ENCODE results near the gene HEATR5A. TPM values are rescaled to one million over a fixed set of nuclear protein-coding genes. Genes with fewer than 3 reads are reported as not detected.
A peak's percentile ranks its signal among the peaks of the same experiment; 100 is the strongest.

The HEATR5A gene
- total and polyA plus RNA-seq, 2 of the 13 experiments (the other 11 are each of a cell fraction or from before 2014, with no cell fraction given), result 36.4 to 105 TPM

DNA sequence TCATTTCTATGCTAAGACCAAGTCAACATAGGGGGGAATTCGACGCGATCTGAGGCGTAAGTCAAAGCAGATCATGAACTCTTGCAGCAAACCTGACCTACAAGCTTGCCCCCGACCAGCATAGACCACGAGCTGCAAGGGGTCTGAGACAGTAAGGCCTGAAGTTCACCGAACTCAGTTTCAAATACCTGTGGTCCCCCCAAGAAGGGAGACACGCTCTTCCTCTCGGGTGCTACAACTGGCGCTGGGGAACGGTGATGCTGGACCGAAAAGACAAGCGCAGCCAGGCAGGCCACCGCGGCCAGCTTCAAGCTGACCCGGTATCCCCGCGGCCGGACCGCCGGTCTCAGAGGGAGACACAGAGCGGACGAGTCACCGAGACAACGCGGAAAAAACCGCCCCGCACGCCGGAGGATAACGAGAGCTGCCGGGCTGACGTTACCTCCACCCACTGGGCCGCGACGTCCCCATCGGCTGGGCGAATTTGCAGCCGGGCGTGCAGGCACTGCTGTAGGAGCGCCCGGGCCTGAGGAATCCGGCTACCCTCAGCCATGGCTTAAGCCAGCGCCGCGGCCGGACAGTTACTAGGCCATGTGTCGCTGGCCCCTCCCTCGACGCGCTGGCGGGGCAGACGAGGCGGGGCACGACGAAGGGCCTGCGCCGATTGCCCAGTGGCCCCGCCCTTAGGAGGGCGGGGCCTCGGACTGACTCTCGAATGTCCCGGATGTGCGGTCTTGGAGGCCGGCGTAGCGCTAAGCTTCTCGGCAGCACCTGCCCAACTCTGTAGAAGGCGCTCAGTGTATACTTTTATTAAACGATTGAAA lies 36.7 kb upstream of the HEATR5A start, which contains the start of gene DTD2 (continued):
- TF ChIP-seq ZSCAN21 (CRISPR knock-in tag; IDR thresholded peaks at IDR 0.05; ENCODE audit: borderline replicate concordance), result peak; percentile 100
- TF ChIP-seq TOE1 (CRISPR knock-in tag; IDR thresholded peaks at IDR 0.05), result peak; percentile 91; the same call in 1 of the 2 replicates
- peak; percentile 94; the same call in 1 of the 2 replicates for TF ChIP-seq SIN3A (IDR thresholded peaks at IDR 0.05; ENCODE audit: borderline replicate concordance, low read depth, low read length)
- no peak; the same call in none of the 2 replicates for TF ChIP-seq FOSL1 (CRISPR knock-in tag; IDR thresholded peaks at IDR 0.05; ENCODE audit: borderline replicate concordance)
- peak; percentile 22 to 60; a peak in 2 of 4 replicates for TF ChIP-seq EP300 (IDR thresholded peaks at IDR 0.05; ENCODE audit: low read depth in 2 of 2, low read length in 2 of 2)
- peak; percentile 83 for TF ChIP-seq EP300 (CRISPR knock-in tag; IDR thresholded peaks at IDR 0.05; ENCODE audit: borderline replicate concordance)
- TF ChIP-seq MAF1 (CRISPR knock-in tag; IDR thresholded peaks at IDR 0.05; ENCODE audit: borderline replicate concordance), result peak; percentile 98
- peak; percentile 97 for TF ChIP-seq PPARG (CRISPR knock-in tag; conservative IDR thresholded peaks at IDR 0.05)
- TF ChIP-seq, protein P1, sequence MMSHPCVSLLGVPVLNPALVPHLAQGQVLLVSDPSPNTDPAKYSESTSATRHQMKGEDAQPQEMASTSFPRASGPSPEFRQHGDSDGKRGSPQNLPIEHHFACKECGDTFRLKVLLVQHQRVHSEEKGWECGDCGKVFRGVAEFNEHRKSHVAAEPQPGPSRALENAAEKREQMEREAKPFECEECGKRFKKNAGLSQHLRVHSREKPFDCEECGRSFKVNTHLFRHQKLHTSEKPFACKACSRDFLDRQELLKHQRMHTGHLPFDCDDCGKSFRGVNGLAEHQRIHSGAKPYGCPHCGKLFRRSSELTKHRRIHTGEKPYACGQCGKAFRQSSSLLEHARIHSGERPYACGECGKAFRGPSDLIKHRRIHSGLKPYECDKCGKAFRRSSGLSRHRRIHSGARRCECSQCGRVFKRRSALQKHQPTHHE (CRISPR knock-in tag; IDR thresholded peaks at IDR 0.05; ENCODE audit: borderline replicate concordance), result peak; percentile 100; the same call in 1 of the 2 replicates
- 0 out of 2 replicates have a peak, but pooled peaks have one; percentile 60 for TF ChIP-seq PCBP1 (IDR thresholded peaks at IDR 0.05; ENCODE audit: borderline replicate concordance, low read depth, low read length)
- peak; percentile 95 for TF ChIP-seq ZNF317 (CRISPR knock-in tag; IDR thresholded peaks at IDR 0.05)
- peak; percentile 99 for TF ChIP-seq CCDC6 (CRISPR knock-in tag; IDR thresholded peaks at IDR 0.05)
- TF ChIP-seq ZNF7 (CRISPR knock-in tag; IDR thresholded peaks at IDR 0.05), result peak; percentile 72
- peak; percentile 96 for TF ChIP-seq ZNF432 (CRISPR knock-in tag; IDR thresholded peaks at IDR 0.05; ENCODE audit: borderline replicate concordance)
- no peak for TF ChIP-seq MAFF (IDR thresholded peaks at IDR 0.05; ENCODE audit: low read depth, low read length)
- TF ChIP-seq ZNF598 (CRISPR knock-in tag; IDR thresholded peaks at IDR 0.05; ENCODE audit: borderline replicate concordance), result peak; percentile 100
- TF ChIP-seq, protein P2, sequence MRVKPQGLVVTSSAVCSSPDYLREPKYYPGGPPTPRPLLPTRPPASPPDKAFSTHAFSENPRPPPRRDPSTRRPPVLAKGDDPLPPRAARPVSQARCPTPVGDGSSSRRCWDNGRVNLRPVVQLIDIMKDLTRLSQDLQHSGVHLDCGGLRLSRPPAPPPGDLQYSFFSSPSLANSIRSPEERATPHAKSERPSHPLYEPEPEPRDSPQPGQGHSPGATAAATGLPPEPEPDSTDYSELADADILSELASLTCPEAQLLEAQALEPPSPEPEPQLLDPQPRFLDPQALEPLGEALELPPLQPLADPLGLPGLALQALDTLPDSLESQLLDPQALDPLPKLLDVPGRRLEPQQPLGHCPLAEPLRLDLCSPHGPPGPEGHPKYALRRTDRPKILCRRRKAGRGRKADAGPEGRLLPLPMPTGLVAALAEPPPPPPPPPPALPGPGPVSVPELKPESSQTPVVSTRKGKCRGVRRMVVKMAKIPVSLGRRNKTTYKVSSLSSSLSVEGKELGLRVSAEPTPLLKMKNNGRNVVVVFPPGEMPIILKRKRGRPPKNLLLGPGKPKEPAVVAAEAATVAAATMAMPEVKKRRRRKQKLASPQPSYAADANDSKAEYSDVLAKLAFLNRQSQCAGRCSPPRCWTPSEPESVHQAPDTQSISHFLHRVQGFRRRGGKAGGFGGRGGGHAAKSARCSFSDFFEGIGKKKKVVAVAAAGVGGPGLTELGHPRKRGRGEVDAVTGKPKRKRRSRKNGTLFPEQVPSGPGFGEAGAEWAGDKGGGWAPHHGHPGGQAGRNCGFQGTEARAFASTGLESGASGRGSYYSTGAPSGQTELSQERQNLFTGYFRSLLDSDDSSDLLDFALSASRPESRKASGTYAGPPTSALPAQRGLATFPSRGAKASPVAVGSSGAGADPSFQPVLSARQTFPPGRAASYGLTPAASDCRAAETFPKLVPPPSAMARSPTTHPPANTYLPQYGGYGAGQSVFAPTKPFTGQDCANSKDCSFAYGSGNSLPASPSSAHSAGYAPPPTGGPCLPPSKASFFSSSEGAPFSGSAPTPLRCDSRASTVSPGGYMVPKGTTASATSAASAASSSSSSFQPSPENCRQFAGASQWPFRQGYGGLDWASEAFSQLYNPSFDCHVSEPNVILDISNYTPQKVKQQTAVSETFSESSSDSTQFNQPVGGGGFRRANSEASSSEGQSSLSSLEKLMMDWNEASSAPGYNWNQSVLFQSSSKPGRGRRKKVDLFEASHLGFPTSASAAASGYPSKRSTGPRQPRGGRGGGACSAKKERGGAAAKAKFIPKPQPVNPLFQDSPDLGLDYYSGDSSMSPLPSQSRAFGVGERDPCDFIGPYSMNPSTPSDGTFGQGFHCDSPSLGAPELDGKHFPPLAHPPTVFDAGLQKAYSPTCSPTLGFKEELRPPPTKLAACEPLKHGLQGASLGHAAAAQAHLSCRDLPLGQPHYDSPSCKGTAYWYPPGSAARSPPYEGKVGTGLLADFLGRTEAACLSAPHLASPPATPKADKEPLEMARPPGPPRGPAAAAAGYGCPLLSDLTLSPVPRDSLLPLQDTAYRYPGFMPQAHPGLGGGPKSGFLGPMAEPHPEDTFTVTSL (CRISPR knock-in tag; IDR thresholded peaks at IDR 0.05; ENCODE audit: borderline replicate concordance), result peak; percentile 96
- peak; percentile 40; the same call in 1 of the 2 replicates for TF ChIP-seq NFIC (IDR thresholded peaks at IDR 0.05; ENCODE audit: low read length)
- peak; percentile 98 for TF ChIP-seq ZSCAN20 (CRISPR knock-in tag; IDR thresholded peaks at IDR 0.05; ENCODE audit: borderline replicate concordance)
- TF ChIP-seq RXRA (CRISPR knock-in tag; IDR thresholded peaks at IDR 0.05), result peak; percentile 98
- TF ChIP-seq ZNF577 (CRISPR knock-in tag; IDR thresholded peaks at IDR 0.05; ENCODE audit: borderline replicate concordance, low read depth), result peak; percentile 98; the same call in 1 of the 2 replicates
- TF ChIP-seq NCOA1 (CRISPR knock-in tag; IDR thresholded peaks at IDR 0.05), result peak; percentile 97
- TF ChIP-seq ARNT (IDR thresholded peaks at IDR 0.05), result no peak
